GM23248 (cell line): ENCODE results near the gene DNASE1L1. TPM values are rescaled to one million over a fixed set of nuclear protein-coding genes. Genes with fewer than 3 reads are reported as not detected.

Experiments
- DNase-seq: peaks from one replicate; pipeline ENCODE4 v3.0.0-alpha.2; 2015
- H2AFZ ChIP-seq: fragments of 200-600 bp; sonication (generic); 2 replicates; pipeline ENCODE4 v1.6.1; 2016; ENCODE audit warnings: antibody characterized with exemption
- H3F3A ChIP-seq: fragments of 200-600 bp; sonication (generic); 2 replicates; pipeline ENCODE4 v1.6.1; 2016; ENCODE audit warnings: mild to moderate bottlenecking, antibody characterized with exemption, mixed run types; ENCODE audit not compliant: insufficient read depth
- H3K27ac ChIP-seq: fragments of 200-600 bp; sonication (generic); 2 replicates; pipeline ENCODE4 v1.5.1; 2016; ENCODE audit warnings: mild to moderate bottlenecking
- H3K27me3 ChIP-seq: fragments of 200-600 bp; sonication (generic); replicated peaks from 2 replicates; pipeline ENCODE4 v1.6.1; 2016; ENCODE audit warnings: mild to moderate bottlenecking; ENCODE audit not compliant: insufficient read depth
- H3K36me3 ChIP-seq: fragments of 200-600 bp; sonication (generic); 2 replicates; pipeline ENCODE4 v1.6.1; 2016; ENCODE audit warnings: low read depth, mild to moderate bottlenecking
- H3K4me1 ChIP-seq: fragments of 200-600 bp; sonication (generic); 2 replicates; pipeline ENCODE4 v1.6.1; 2016; ENCODE audit warnings: mild to moderate bottlenecking; ENCODE audit not compliant: insufficient read depth
- H3K4me2 ChIP-seq: fragments of 200-600 bp; sonication (generic); one replicate; pipeline ENCODE4 v1.6.1; 2016; ENCODE audit warnings: mild to moderate bottlenecking; ENCODE audit not compliant: unreplicated experiment
- H3K4me3 ChIP-seq: fragments of 200-600 bp; sonication (generic); 2 replicates; pipeline ENCODE4 v1.5.1; 2016; ENCODE audit warnings: mild to moderate bottlenecking
- H3K79me2 ChIP-seq: fragments of 200-600 bp; sonication (generic); 2 replicates; pipeline ENCODE4 v1.6.1; 2016; ENCODE audit warnings: mild to moderate bottlenecking; ENCODE audit not compliant: insufficient read depth
- H3K9ac ChIP-seq: fragments of 200-600 bp; sonication (generic); 2 replicates; pipeline ENCODE4 v1.6.1; 2016; ENCODE audit warnings: mild to moderate bottlenecking
- H3K9me2 ChIP-seq: fragments of 200-600 bp; sonication (generic); 2 replicates; pipeline ENCODE4 v1.6.1; 2016; ENCODE audit warnings: mixed run types, mild to moderate bottlenecking, moderate library complexity; ENCODE audit not compliant: insufficient read depth
- H3K9me3 ChIP-seq: fragments of 200-600 bp; sonication (generic); one replicate; pipeline ENCODE4 v1.6.1; 2017; ENCODE audit warnings: low read depth
- H4K20me1 ChIP-seq: fragments of 200-600 bp; sonication (generic); 2 replicates; pipeline ENCODE4 v1.6.0; 2016; ENCODE audit not compliant: insufficient read depth
- EZH2 ChIP-seq: fragments of 200-600 bp; sonication (generic); IDR thresholded peaks from 2 replicates; pipeline ENCODE4 v1.6.1; 2018; ENCODE audit warnings: antibody characterized with exemption, mild to moderate bottlenecking; ENCODE audit not compliant: insufficient read depth, poor library complexity, severe bottlenecking
- EZH2phosphoT487 ChIP-seq: fragments of 200-600 bp; sonication (generic); IDR thresholded peaks from 2 replicates; pipeline ENCODE4 v1.6.1; 2018; ENCODE audit warnings: antibody characterized with exemption, moderate library complexity, mild to moderate bottlenecking, low read depth; ENCODE audit not compliant: insufficient read depth
- WGBS, 2 experiments: methylation state at CpG; one replicate each; pipeline ENCODE4 v1.1.6; 2015 to 2017; ENCODE audit warnings: low lambda C conversion rate in 2 of 2, low coverage in 1 of 2; ENCODE audit errors: missing lambda C conversion rate in 2 of 2; 5-methylcytosine and 5-hydroxymethylcytosine counted together
- in situ Hi-C: fragments of 300-500 bp; cut with MboI; formaldehyde crosslinking; loops from 2 replicates; pipeline ENCODE4 v1.15.0; 2020
- polyA plus RNA-seq: library from polyadenylated mRNA; unstranded; fragments of >200 nt; fragmentation: Nextera tagmentation; extraction: Ambion mirVana; gene quantifications from 2 replicates; pipeline ENCODE4 v1.2.1, GENCODE V29; 2016
- total RNA-seq: library from RNA; depleted of rRNA; stranded (reverse); fragments of >200 nt; shearing (Covaris generic); gene quantifications from 2 replicates; pipeline ENCODE4 v1.2.3, GENCODE V29; 2014

Gene DNASE1L1
- total and polyA plus RNA-seq, 2 experiments from 2014 or later: 16.6 to 60.7 TPM

GRCh38 chrX:154373340-154374306 lies 35.4 kb downstream of the DNASE1L1 start:
- in situ Hi-C loops: no loop called here
- Histone ChIP-seq H3K4me2 (peak overlapping the region; percentile 92), H4K20me1 (no peaks in the 10 kb centered on the region), H3K27ac (peak overlapping the region; percentile 40), H3K79me2 (peaks cover 25% of the 10 kb centered on the region), H2AFZ (0 out of 2 replicates have a peak overlapping the region, but pooled peaks have one; percentile 38), H3K9me2 (no peaks in the 10 kb centered on the region), H3K27me3 (no peaks in the 10 kb centered on the region), H3F3A (peaks cover 6% of the 10 kb centered on the region; the same call in 1 of the 2 replicates), H3K9me3 (no peaks in the 10 kb centered on the region), H3K36me3 (peaks cover 4% of the 10 kb centered on the region; the same call in 1 of the 2 replicates), H3K4me3 (peak overlapping the region; percentile 73), H3K9ac (peak overlapping the region; percentile 72), H3K4me1 (0 out of 2 replicates have a peak, but pooled peaks cover 7% of the 10 kb centered on the region)
- peak; percentile 76 for DNase-seq
- 1 to 2% methylated on average over 8 to 15 of the region's 23 CpGs for WGBS, 2 experiments
- no peak for TF ChIP-seq EZH2
- TF ChIP-seq EZH2phosphoT487: no peak

GRCh38 chrX:154372612-154373022 lies 36.4 kb downstream of the DNASE1L1 start:
- H3K9me3 ChIP-seq: no peaks in the 10 kb centered on the region
- peaks cover 4% of the 10 kb centered on the region; the same call in 1 of the 2 replicates for H3K36me3 ChIP-seq
- H2AFZ ChIP-seq: no peak overlapping the region
- H3K4me1 ChIP-seq: 0 out of 2 replicates have a peak, but pooled peaks cover 6% of the 10 kb centered on the region
- 25 to 30% methylated on average over 5 of the region's 5 CpGs for WGBS, 2 experiments
- H3K4me2 ChIP-seq: no peak overlapping the region
- TF ChIP-seq EZH2: no peak
- TF ChIP-seq EZH2phosphoT487: no peak
- H3K79me2 ChIP-seq: peaks cover 35% of the 10 kb centered on the region
- peak overlapping the region; percentile 73 for H3K4me3 ChIP-seq
- H3K9ac ChIP-seq: peak overlapping the region; percentile 72
- H3F3A ChIP-seq: peaks cover 6% of the 10 kb centered on the region; the same call in 1 of the 2 replicates
- peak overlapping the region; percentile 40 for H3K27ac ChIP-seq
- no peaks in the 10 kb centered on the region for H3K27me3 ChIP-seq
- H3K9me2 ChIP-seq: no peaks in the 10 kb centered on the region
- peak; percentile 68 for DNase-seq
- no peaks in the 10 kb centered on the region for H4K20me1 ChIP-seq
- in situ Hi-C loops: no loop called here

- in situ Hi-C loops: no loop called here
- Histone ChIP-seq H3K27me3 (no peaks in the 10 kb centered on the region), H3F3A (peaks cover 10% of the 10 kb centered on the region), H3K27ac (peak overlapping the region; percentile 37; the same call in 1 of the 2 replicates), H3K9me3 (no peaks in the 10 kb centered on the region), H3K9me2 (no peaks in the 10 kb centered on the region), H3K4me2 (peak overlapping the region; percentile 52), H3K4me3 (peak overlapping the region; percentile 73), H2AFZ (no peak overlapping the region), H3K36me3 (peaks cover 4% of the 10 kb centered on the region; the same call in 1 of the 2 replicates), H3K79me2 (peaks cover 43% of the 10 kb centered on the region), H3K4me1 (0 out of 2 replicates have a peak, but pooled peaks cover 8% of the 10 kb centered on the region), H3K9ac (peak overlapping the region; percentile 65), H4K20me1 (no peaks in the 10 kb centered on the region)
- 3 to 12% methylated on average over 5 to 13 of the region's 43 CpGs for WGBS, 2 experiments
- no peak for DNase-seq
- no peak for TF ChIP-seq EZH2
- TF ChIP-seq EZH2phosphoT487: no peak
These were observed 37.2 kb downstream of the DNASE1L1 start for GRCh38 chrX:154371789-154372300.

GRCh38 chrX:154371017-154371788 lies 37.9 kb downstream of the DNASE1L1 start:
- H3K4me1 ChIP-seq: 0 out of 2 replicates have a peak, but pooled peaks cover 9% of the 10 kb centered on the region
- in situ Hi-C loops: no loop called here
- H3K36me3 ChIP-seq: peaks cover 4% of the 10 kb centered on the region; the same call in 1 of the 2 replicates
- no peaks in the 10 kb centered on the region for H3K9me3 ChIP-seq
- peak overlapping the region; percentile 97 for H3K9ac ChIP-seq
- H3K79me2 ChIP-seq: peaks cover 49% of the 10 kb centered on the region
- no peaks in the 10 kb centered on the region for H3K27me3 ChIP-seq
- peak overlapping the region; percentile 98 for H3K27ac ChIP-seq
- peak overlapping the region; percentile 92 for H3K4me3 ChIP-seq
- no peaks in the 10 kb centered on the region for H3K9me2 ChIP-seq
- peak overlapping the region; percentile 70 for H3K4me2 ChIP-seq
- H4K20me1 ChIP-seq: no peaks in the 10 kb centered on the region
- WGBS, 2 experiments: 0% methylated on average over 2 to 9 of the region's 77 CpGs
- TF ChIP-seq EZH2: no peak
- H3F3A ChIP-seq: peaks cover 13% of the 10 kb centered on the region
- DNase-seq: peak; percentile 96
- no peak overlapping the region for H2AFZ ChIP-seq
